Measurements from ENCODE around the gene PIGZ.

GRCh38 chr3:196920733-196921132, 47.9 kb downstream of the PIGZ start:
- TF ChIP-seq CTCF (IDR thresholded peaks at IDR 0.05) (no peak), POLR2AphosphoS5 (IDR thresholded peaks at IDR 0.05) (no peak), POLR2A (IDR thresholded peaks at IDR 0.05) (no peak)
